COLO668 (cell line): ENCODE measurements around the gene CELA3B.
"Not testable (repeated sequence)": the region's sequence is repeated elsewhere in the genome, so short reads cannot be mapped to it uniquely, and the experiment has no call there.

Experiments
- DNase-seq: peaks from one replicate; lab custom pipeline; 2025; ENCODE audit not compliant: unreplicated experiment; lab: John Stamatoyannopoulos, UW

CELA3B gene, protein sequence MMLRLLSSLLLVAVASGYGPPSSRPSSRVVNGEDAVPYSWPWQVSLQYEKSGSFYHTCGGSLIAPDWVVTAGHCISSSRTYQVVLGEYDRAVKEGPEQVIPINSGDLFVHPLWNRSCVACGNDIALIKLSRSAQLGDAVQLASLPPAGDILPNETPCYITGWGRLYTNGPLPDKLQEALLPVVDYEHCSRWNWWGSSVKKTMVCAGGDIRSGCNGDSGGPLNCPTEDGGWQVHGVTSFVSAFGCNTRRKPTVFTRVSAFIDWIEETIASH

GRCh38 chr1:21976703-21977239 is at the start of gene CELA3B:
Gene CELA3B, plus strand, starts transcription at chr1:21977022. Its CDS starts 18 bp downstream, at chr1:21977040.
- not testable (repeated sequence) for DNase-seq

DNA sequence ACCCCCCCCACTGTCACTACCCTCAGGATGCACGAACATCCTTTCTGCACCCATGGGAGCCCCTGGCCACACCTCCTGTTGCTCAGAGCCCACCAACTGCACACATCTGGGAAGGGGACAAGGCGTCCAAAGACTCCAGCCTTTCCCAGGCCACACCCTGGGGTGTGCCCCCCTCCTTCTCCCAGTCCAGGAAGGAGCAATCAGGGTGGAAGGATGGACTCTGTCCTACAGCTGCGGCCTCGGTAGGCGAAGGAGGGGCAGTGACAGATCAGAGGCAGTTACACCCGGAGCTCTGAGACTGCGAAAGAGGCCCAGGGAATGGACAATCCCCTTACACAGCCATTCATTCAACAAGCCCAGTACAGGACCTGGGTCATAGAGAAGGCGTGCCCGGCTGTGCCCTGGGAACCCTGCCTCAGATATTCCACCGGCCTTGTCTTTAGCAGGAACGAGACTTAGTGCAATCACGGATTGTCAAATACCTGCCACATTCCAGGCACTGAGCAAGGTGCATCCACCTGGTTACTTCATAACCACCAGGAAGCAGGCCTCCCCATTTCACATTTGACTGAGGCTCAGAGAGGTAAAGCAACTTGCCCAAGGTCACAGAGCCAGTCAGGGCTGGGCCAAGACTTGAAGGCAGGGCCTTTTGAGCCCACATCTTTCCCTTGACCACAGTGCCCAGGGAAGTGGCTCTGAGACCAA is 49.1 kb upstream of the CELA3B start:
- DNase-seq: no peak

DNA sequence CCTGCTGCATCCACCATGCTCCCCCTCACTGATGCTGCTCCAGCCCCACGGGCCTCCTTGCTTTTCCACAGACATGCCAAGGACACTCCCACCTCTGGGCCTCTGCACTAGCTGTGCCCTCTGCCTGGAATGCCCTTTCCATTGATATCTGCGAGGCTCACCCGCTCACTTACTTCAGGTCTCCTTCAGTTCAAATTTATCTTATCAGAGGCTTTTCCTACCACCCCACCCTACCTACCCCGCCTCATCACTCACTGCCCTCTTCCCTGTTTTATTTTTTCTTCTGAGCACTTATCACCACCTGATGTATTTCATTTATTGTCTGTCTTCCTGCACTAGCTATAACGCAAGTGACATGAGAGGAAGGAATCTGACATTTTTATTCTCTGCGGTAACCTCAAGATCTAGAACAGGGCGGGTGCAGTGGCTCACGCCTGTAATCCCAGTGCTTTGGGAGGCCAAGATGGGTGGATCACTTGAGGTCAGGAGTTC is 46.7 kb upstream of the CELA3B start:
- DNase-seq: no peak

DNA sequence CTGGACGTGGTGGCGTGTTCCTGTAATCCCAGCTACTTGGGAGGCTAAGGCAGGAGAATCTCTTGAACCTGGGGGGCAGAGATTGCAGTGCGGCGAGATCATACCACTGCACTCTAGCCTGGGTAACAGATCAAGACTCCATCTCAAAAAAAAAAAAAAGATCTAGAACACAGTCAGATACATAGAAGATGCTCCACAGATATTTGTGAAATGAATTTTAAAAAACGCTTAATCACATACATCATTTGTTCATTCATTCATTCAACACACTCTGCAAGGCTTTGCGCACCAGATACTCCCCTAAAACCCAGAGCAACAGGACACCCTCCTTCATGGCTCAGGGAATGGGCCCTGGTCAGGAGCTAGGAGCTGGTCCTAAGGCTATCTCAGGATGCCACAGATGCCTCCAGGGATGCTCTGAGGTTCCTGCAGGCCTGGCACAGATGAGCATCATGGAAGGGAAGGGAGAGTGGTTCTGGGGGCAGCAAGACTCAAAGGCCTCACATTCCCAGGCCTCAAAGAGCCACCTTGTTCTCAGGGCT is 46.1 kb upstream of the CELA3B start:
- DNase-seq: no peak

DNA sequence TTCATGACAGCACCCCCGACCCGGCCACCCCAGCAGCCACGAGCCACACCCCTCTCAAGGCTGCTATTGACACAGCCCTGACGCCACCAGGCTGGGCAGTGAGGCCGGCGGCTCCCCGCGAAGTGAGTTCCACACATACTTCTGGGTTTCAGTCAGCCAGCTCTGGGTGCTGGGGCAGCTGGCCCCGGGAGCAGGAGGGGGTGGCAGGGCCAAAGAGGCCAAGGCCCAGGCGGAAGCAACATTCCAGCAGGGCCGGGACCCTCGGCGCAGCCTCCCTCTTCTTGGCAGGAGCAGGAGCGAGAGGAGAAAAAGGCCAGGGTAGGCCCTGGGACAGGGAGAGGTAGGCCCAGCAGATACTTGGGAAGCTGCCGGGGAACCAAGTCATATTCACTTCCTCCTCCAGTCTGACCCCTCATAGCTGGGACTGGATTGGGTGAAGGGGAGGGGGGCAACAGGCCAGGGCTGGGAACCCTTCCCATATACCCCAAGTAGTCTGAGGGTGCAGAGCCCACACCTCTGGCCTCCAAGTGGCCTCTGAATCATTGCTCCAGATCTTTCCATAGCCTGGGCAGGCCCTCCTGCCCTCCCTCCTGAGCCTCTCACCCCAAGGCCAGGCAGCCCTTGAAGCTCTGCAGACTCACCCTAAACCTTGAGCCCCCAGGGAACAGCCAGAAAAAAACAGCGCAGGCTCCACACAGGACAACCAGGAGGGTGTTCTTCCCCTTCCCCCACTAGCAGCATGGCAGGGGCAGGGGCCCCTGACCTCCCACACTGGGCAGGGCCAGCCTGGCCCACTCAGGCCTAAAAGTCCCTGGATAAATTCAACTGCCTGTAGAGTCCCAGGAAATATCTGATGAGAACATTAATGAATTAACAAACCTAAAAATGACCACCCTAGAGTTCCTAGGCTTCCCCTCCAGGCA is 45.4 kb upstream of the CELA3B start:
- DNase-seq: peak; percentile 33

DNA sequence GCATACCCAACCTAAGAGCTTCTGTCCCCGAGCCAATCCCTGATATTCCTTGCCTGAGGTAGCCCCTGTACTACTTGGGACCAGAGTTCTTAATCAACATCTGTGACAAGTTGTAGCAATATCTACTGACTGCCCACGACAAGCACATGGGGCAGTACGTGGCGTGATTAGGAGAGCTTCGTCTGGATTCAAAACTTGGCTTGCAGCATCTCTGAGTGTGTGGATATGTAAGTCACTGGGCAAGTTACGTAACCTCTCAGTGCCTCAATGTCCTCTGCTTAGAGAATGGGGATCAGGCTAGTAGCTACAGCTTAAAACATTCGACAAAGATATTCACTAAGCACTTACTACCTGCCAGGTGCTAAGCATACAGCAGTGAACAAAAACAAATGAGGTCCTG is 44.7 kb upstream of the CELA3B start:
- DNase-seq: no peak

DNA sequence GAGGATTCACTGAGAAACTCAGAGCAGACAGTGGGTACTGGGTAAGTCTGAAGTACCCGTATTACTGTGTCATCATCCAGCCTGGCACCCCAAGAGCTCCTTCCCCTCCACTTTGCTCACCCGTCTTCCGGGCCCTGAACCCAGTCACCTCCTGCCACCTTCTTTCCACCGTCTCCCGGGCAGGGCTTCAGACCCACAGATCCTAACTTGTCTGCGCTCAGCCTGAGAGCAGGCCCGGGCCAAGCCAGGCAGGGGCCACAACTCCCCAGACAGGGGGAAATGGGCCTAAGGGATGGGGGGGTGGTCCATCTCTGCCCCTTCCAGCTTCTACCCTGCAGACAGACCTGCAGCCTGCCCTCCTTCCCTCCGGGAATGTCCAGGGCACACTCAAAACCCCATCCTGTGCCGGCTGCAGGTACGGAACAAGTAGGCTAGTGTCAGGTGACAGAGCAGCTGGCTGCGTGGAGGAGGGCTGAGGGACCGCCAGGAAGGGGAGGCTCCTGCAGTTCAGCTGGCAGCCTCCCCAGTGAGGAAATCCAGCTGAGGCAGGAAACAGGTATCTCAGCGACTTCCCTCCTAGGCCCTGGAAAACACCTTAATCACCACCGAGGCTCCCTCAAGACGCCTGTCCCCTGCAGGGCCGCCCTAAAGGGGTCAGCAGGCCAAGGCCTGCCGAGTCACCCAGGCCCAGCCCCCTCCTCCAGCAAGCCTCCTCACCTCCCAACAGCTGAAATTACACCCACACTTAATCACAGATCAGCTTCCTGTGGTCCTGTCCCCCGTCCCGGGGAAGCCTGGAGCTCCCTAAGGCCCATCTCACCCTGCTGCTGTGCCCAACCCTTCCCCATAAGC is 43.2 kb upstream of the CELA3B start:
- peak; percentile 95 for DNase-seq

- DNase-seq: no peak
These were observed 41.4 kb upstream of the CELA3B start for GRCh38 chr1:21935393-21935804.

DNA sequence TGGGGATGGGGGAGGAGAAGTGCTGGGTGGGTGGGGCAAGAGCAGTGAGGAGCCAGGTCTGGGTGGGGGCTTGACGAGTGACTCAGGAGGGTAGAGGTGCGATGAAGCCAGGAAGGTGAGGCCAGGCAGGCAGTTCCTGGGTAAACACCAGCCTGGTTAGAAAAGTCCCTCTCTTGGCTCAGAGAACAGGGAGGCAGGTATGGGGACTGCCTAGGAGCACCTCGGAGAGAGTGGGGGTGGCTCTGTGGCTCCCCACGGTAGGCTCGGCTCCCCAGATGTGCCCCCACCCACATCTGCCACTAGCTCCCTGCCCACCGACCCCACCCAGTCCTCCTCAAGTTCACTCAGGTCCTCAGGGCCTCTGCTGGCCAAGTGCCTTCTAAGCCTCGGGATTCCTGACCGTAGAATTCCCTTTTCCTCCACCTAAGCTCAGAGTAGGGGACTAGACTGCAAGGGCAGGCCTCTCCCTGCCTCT is 40.9 kb upstream of the CELA3B start:
- DNase-seq: no peak

- no peak for DNase-seq
These were observed 40.3 kb upstream of the CELA3B start for GRCh38 chr1:21936366-21937031.

DNA sequence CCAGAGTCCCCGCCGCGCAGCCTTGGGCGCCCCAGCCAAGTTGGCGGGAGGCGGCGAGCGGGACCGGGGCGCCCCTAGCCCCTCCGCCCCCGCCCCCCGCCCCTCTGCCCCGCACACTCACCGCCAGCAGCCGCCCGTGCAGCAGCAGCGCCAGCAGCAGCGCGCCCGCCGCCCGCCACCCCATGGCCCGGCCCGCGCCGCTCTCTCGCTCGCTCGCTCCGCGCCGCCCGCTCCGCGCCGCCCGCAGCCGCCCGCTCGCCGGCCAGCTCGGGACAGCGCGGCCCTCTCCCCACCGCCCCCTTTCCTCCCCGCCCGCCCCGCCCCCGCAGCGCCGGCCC is 39.8 kb upstream of the CELA3B start, which contains the start of gene HSPG2:
TSS of gene HSPG2 (minus strand) at position 277 of the 338 bp plus-strand sequence. CDS start at position 184, 93 bp downstream.
- no peak for DNase-seq

DNA sequence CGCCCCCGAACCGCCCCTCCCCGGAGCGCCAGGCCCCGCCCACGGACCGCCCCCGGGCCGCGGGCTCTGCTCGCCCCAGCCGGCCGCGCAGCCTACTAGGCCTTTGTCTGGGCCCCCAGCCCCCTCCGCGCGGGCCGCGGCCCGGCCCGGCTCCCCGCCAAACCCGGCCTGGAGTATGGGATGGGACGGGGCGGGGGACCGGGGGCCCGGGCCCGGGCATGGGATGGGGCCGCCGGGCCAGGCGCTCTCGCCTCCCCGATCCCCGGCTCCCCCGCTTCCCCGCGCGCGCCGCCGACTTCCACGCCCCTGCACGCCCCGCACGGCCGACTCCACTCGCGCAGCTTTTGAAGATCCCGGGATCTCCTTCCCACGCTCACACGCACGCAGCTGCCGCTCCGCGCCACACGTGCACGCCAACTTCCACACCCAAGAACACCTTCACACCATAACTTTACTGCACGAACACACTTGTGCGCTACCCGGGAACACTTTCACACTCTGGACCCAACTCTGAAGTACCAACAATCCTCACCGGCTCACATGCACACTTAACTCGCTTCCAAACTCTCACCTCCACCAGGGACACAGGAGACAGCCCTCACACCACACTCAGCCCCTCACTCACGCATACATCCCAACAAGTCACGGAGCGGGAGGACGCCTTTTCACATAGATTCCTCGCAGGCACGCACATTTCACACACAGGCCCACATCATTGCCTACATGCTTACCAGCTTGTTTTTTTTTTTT is 39.3 kb upstream of the CELA3B start:
- DNase-seq: peak; percentile 81

GRCh38 chr1:21938732-21939538 is 37.9 kb upstream of the CELA3B start:
- DNase-seq: no peak

DNA sequence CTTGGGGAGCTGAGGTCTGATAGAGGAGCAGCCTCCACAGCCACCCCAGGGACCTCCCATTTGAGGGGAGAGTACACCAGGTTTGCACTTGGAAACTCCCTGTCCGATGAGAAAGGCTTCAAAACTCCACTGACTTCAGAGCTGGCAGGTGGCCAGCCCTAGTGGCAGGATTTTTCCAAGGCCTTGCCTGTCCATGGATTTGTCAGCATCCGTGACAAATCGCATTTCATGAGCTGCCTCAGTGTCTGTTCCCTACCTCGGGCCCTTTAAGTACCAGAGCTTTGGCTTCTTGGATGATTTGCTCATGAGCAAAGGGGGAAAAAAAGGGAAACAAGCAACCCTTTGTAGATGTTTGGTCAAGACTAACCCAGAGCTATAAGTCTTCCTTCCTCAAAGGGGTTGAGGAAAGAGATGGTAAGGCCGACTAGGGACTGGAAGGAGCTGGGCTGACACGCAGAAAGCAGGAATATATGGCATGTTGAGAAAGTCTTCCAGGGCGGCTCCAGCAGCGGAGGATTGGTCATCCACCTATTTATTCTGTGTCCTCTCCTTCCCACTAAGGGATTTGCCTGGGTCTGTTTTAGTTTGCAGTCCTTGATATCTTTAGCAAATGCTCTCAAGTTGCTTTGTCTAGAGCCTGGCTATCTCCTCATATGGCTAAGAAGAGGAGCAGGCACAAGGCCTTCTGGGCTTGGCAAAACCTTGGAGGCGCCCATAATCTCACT is 37.0 kb upstream of the CELA3B start:
- peak; percentile 57 for DNase-seq

- no peak for DNase-seq
These were observed 36.3 kb upstream of the CELA3B start for GRCh38 chr1:21940492-21940891.

DNA sequence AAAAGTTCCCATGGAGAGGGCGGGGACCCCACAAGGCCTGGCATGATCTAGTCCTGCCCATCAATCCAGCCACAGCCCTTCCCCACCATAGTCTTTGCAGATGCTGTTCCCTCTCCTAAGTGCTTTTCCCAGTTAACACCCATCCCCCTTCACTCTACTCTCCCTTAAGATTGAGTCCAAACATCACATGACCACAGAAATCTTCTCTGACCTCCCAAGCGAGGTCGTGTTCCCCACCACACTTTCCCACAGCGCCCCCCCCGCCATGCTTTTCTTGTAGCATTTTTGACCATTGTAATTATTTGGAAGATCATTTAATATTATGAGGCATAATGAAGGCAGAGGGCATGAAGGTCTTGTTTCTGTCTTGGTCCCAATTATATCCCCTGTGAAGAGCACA is 35.5 kb upstream of the CELA3B start:
- DNase-seq: no peak

- DNase-seq: no peak
These were observed 34.4 kb upstream of the CELA3B start for GRCh38 chr1:21942464-21942863.
